HUES64 (cell line): Measurements from ENCODE around the gene BMP7.

Experiments
- H3K27ac ChIP-seq: 2 replicates; pipeline ENCODE4 v1.7.0; 2013; ENCODE audit warnings: low read depth, low read length, inconsistent platforms
- H3K27me3 ChIP-seq: 2 replicates; pipeline ENCODE4 v1.6.1; 2013; ENCODE audit warnings: mild to moderate bottlenecking, low read length; ENCODE audit not compliant: insufficient read depth
- H3K36me3 ChIP-seq: 2 replicates; pipeline ENCODE4 v1.6.1; 2013; ENCODE audit warnings: mild to moderate bottlenecking, low read length; ENCODE audit not compliant: insufficient read depth
- H3K4me1 ChIP-seq: 2 replicates; pipeline ENCODE4 v1.6.1; 2013; ENCODE audit warnings: mild to moderate bottlenecking, low read length, moderate library complexity; ENCODE audit not compliant: insufficient read depth
- H3K4me3 ChIP-seq: 2 replicates; pipeline ENCODE4 v1.5.1; 2013; ENCODE audit warnings: mild to moderate bottlenecking, low read length, moderate library complexity
- H3K9ac ChIP-seq: 2 replicates; pipeline ENCODE4 v1.6.1; 2013; ENCODE audit warnings: mild to moderate bottlenecking, low read depth, low read length
- H3K9me3 ChIP-seq: 2 replicates; pipeline ENCODE4 v1.6.1; 2013; ENCODE audit warnings: low read depth, low read length; ENCODE audit not compliant: insufficient read depth
- WGBS: fragments of 150-250, 120-280 bp; methylation state at CpG from one replicate; pipeline ENCODE4 v1.1.7; 2013; ENCODE audit warnings: missing lambda C conversion rate; 5-methylcytosine and 5-hydroxymethylcytosine counted together

Gene BMP7

DNA sequence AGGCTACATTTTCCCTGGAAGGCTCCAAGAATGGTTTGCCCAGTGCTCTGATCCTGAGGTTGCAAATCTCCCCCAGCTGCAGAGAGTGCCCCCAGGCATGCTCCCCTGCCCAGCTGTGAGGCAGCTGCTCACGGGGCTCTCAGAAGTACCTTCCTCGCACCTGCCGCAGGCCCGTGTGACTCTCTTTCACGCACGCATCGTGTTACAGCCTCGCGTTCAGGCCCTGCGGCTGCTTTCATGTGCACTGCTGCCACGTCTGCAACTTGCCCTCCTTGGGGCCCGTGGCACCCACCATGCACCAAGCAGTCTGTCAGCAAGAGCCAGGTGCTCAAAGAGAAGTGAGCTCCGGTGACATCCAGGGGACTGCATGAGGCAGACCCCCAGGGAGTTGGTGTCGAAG, 34.6 kb upstream of the BMP7 start:
- H3K27ac ChIP-seq, result no peak overlapping the region
- no peak overlapping the region for H3K4me3 ChIP-seq
- H3K36me3 ChIP-seq, result no peaks in the 10 kb centered on the region
- 82% methylated on average over 14 of the region's 14 CpGs for WGBS
- H3K4me1 ChIP-seq, result no peaks in the 10 kb centered on the region
- H3K9me3 ChIP-seq, result no peaks in the 10 kb centered on the region
- H3K9ac ChIP-seq, result no peak overlapping the region
- H3K27me3 ChIP-seq, result peaks cover 4% of the 10 kb centered on the region; the same call in 1 of the 2 replicates

DNA sequence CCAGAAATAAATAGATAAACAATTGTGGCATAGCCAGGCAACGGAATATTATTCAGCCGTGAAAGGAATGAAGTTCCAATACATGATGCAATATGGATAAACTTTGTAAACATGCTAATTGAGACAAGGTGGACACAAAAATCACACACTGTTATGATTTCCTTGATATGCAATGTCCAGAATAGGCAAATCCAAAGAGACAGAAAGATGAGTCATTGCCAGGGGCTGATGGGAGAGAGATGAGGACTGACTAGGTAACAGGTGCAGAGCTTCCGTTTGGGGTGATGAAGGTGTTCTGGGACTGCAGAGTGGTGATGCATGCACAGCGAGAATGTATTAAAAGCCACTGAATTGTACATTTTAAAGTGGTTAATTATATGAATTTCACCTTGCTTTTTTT, 32.0 kb upstream of the BMP7 start:
- H3K9me3 ChIP-seq, result no peaks in the 10 kb centered on the region
- no peaks in the 10 kb centered on the region for H3K4me1 ChIP-seq
- H3K27ac ChIP-seq, result no peak overlapping the region
- H3K9ac ChIP-seq, result no peak overlapping the region
- H3K4me3 ChIP-seq, result no peak overlapping the region
- H3K27me3 ChIP-seq, result peaks cover 4% of the 10 kb centered on the region; the same call in 1 of the 2 replicates
- WGBS, result 92% methylated on average over 4 of the region's 4 CpGs
- H3K36me3 ChIP-seq, result no peaks in the 10 kb centered on the region

DNA sequence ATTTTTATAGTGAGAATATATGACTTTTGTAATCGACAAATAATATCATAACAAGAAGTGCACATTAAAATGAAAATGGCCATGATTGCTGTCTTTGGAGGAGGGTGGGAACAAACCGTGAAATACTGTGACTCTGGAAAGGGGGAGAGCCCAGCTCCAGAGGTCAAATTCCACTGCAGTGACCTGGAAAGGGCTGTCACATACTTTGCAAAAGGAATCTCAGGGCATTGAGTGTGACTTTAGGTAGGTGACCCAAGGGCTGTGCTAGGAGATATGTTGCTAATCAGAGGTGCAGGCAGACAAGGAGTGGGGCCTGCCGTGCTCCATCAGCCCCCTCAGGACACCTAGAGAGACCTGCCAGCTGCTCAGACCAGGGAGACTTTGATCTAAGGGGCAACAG, 28.1 kb upstream of the BMP7 start:
- Histone ChIP-seq H3K9ac (no peak overlapping the region), H3K4me1 (peaks cover under 1% of the 10 kb centered on the region; the same call in 1 of the 2 replicates), H3K36me3 (no peaks in the 10 kb centered on the region), H3K4me3 (no peak overlapping the region), H3K27ac (no peak overlapping the region), H3K9me3 (no peaks in the 10 kb centered on the region), H3K27me3 (no peaks in the 10 kb centered on the region)
- WGBS, result 51% methylated on average over 2 of the region's 3 CpGs

DNA sequence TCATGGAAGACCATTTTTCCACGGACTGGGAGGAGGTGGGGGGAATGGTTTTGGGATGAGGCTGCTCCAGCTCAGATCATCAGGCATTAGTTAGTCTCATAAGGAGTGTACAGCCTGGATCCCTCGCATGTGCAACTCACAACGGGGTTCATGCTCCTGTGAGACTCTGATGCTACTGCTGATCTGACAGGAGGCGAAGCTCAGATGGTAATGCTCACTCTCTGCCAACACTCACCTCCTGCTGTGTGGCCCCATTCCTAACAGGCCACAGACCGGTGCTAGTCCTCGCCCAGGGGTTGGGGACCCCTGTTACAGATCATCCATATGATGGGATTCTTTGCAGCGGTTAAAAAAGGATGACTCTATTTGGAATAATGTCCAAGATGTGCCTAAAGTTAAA, 27.6 kb upstream of the BMP7 start:
- Histone ChIP-seq H3K27me3 (no peaks in the 10 kb centered on the region), H3K4me1 (peaks cover 6% of the 10 kb centered on the region), H3K9ac (no peak overlapping the region), H3K27ac (no peak overlapping the region), H3K9me3 (no peaks in the 10 kb centered on the region), H3K36me3 (no peaks in the 10 kb centered on the region), H3K4me3 (no peak overlapping the region)
- 76% methylated on average over 7 of the region's 7 CpGs for WGBS

DNA sequence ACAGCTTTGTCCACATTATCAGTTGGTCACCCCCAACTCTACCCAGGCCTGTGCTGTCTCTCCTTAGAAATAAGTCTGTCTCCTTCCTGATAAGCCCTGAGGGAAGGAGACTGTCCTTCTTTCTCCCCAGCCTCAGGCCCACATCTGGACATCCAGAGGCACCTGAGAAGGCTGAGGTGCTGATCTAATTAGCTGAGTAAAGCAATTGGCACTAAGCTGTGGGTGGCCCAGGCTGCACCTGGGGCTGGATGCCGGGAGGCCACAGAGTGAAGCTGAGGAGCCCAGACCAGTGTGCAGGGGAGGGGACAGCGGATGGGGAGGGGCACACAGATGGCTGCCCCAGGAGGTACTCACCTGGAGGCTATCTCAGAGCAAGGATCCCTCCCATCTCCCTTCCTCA, 26.2 kb upstream of the BMP7 start:
- Histone ChIP-seq H3K36me3 (no peaks in the 10 kb centered on the region), H3K9me3 (no peaks in the 10 kb centered on the region), H3K27ac (no peak overlapping the region), H3K4me3 (no peak overlapping the region), H3K4me1 (peaks cover 15% of the 10 kb centered on the region), H3K27me3 (no peaks in the 10 kb centered on the region), H3K9ac (no peak overlapping the region)
- 85% methylated on average over 2 of the region's 2 CpGs for WGBS

DNA sequence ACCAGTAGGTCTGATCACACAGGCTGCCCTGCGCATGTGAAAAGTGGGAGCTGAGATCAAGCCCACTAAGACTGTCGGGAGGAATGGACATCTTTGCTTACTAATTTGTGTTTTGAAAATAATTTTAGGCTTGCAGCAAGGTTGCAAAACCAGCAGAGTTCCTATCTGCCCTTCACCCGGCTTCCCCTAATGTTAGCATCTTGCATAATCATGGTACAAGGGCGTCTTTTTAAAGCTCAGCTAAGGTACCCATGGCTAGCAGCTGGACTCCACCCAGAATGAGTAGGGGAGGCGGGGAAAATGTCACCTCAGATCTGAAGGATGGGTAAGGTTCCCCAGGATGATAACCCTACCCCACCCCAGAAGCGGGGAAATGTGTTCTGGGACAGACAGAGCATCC, 25.3 kb upstream of the BMP7 start:
- no peak overlapping the region for H3K27ac ChIP-seq
- no peaks in the 10 kb centered on the region for H3K9me3 ChIP-seq
- no peaks in the 10 kb centered on the region for H3K36me3 ChIP-seq
- H3K27me3 ChIP-seq, result no peaks in the 10 kb centered on the region
- WGBS, result 91% methylated on average over 6 of the region's 6 CpGs
- no peak overlapping the region for H3K4me3 ChIP-seq
- no peak overlapping the region for H3K9ac ChIP-seq
- peaks cover 15% of the 10 kb centered on the region for H3K4me1 ChIP-seq

DNA sequence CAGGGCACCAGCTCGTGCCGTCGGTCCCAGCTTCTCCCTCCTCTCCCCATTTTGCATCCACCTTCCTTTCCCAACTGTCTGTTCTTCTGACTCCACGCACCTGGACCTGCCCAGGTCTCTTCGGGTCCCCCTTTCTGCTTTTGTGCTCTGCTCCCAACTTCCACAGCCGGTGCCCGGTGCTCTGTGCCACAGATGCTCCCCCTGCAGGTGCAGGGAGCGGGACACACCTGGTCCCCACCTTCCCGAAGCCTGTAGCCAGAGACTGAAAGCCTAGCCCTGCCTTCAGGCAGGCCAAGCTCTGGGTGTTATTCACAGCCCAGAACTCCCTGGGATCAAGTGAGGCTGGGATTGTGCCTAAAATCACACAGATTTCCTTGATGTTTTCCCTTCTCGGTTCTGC, 24.6 kb upstream of the BMP7 start:
- no peaks in the 10 kb centered on the region for H3K36me3 ChIP-seq
- no peaks in the 10 kb centered on the region for H3K27me3 ChIP-seq
- 78% methylated on average over 10 of the region's 10 CpGs for WGBS
- H3K27ac ChIP-seq, result no peak overlapping the region
- peaks cover 15% of the 10 kb centered on the region for H3K4me1 ChIP-seq
- no peak overlapping the region for H3K4me3 ChIP-seq
- no peaks in the 10 kb centered on the region for H3K9me3 ChIP-seq
- H3K9ac ChIP-seq, result no peak overlapping the region

DNA sequence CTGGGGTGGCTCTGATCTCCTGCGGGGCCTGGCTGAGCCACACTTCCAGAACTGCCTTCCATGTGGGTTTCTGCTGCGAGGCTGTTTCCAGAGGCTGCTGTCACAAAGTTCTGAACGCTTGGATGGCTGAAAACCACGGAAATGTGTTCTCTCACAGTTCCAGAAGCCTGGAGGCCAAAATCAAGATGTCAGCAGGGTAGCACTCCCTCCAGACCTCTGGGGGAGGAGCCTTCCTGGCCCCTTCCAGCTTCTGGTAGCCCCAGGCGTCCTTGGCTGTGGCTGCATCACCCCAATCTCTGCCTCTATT, 23.7 kb upstream of the BMP7 start:
- H3K9me3 ChIP-seq, result no peaks in the 10 kb centered on the region
- 83% methylated on average over 5 of the region's 5 CpGs for WGBS
- H3K27ac ChIP-seq, result no peak overlapping the region
- no peaks in the 10 kb centered on the region for H3K27me3 ChIP-seq
- H3K9ac ChIP-seq, result no peak overlapping the region
- no peaks in the 10 kb centered on the region for H3K36me3 ChIP-seq
- H3K4me1 ChIP-seq, result peaks cover 15% of the 10 kb centered on the region
- H3K4me3 ChIP-seq, result no peak overlapping the region

DNA sequence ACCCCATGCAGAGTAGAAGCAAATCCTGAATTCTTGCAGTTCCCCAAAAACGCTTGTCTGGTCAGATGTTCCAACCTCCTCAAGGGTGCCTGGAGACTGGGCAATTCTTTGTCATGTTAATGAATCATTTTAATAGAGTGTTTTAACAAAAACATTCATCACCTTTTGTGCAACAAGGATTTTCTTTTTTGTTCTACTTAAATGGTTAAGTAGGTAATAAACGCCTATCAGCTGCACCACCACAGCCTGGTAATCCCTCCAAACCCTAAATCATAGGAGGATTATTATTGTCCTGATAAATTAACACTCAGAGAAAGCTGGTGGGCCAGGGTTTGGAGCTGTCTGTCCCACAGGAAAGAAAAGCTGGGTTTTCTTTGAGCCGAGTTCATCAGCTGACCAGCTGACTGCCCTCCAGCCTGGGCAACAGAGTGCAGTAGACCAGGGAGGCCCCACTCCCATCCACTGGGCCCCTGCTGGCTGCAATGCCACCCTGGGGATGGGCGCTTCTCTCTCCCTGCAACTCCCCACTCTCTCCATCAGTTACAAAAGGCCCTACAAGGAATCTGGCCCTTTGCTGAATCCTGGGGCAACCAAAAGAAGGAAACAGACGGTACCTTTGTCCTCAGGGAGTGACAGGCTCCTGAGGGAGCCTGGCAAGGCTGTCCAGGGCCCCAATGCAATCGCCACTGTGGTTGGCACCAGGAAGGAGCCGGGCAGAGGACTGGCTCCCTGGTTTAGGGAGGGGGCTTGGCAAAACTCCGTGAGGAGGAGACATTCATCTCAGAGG, 23.1 kb upstream of the BMP7 start:
- WGBS, result 73% methylated on average over 7 of the region's 8 CpGs
- peaks cover 15% of the 10 kb centered on the region for H3K4me1 ChIP-seq
- no peak overlapping the region for H3K27ac ChIP-seq

DNA sequence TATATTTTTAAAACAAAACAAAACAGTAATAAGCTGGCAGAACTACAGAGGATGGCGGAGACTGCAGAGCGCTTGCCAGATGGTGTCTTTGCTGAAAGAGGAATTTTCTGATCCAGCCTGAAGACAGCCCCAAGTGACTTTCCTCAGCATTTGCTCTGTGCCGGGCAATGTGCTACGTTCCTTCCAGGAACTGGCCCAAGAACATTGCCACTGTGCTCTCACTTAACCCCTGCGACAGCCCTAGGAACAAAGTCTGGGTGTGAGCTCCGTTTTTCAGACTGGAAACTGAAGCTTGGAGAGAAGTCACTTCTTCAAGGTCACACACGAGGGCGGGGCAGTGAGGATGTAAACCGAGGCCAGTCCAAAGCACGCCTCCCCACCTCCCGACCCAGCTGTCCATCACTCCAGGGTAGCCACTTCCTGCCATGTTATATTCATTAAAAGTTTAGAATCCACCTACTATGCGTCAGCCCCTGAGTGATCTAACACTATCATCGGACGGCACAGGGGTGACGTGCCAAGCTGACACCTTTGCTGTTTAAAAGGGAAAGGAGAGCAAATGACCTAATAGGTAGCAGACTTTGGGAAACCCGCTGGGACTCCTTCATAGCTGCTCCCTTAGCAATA, 22.3 kb upstream of the BMP7 start:
- Histone ChIP-seq H3K27me3 (no peaks in the 10 kb centered on the region), H3K9ac (no peak overlapping the region), H3K4me3 (no peak overlapping the region), H3K4me1 (peaks cover 15% of the 10 kb centered on the region), H3K27ac (no peak overlapping the region), H3K36me3 (no peaks in the 10 kb centered on the region), H3K9me3 (no peaks in the 10 kb centered on the region)
- 79% methylated on average over 16 of the region's 16 CpGs for WGBS

More for the DNA sequence above, 23.1 kb upstream of the BMP7 start:
- Histone ChIP-seq H3K4me3 (no peak overlapping the region), H3K36me3 (no peaks in the 10 kb centered on the region), H3K27me3 (no peaks in the 10 kb centered on the region), H3K9me3 (no peaks in the 10 kb centered on the region), H3K9ac (no peak overlapping the region)

DNA sequence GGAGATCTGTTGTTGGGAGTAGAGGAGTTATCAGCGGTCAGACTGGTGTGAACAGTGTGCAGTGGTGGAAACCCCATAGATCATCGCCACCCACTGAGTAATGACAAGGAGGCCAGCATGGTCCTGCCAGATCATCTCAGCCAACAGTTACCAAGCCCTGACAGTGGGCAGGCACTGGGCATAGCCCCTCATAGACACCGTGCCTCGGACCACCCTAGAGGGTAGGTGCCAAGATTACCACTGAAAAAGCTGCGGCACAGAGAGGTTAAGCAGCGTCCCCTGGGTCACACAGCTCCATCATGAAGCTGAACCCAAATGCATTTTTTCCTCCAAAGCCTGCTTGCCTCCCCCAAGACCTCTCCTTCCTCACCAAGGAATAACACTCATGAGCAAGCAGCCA, 21.5 kb upstream of the BMP7 start:
- peaks cover 21% of the 10 kb centered on the region for H3K4me1 ChIP-seq
- no peaks in the 10 kb centered on the region for H3K36me3 ChIP-seq
- H3K9me3 ChIP-seq, result no peaks in the 10 kb centered on the region
- 93% methylated on average over 6 of the region's 6 CpGs for WGBS
- no peak overlapping the region for H3K9ac ChIP-seq
- H3K4me3 ChIP-seq, result no peak overlapping the region
- H3K27me3 ChIP-seq, result no peaks in the 10 kb centered on the region
- H3K27ac ChIP-seq, result no peak overlapping the region
